ENCODE measurements around the gene ACADSB. TPM values are rescaled to one million over a fixed set of nuclear protein-coding genes. Genes with fewer than 3 reads are reported as not detected.

Gene ACADSB
- total RNA-seq, 1 experiment from 2014 or later, result 8.4 TPM

DNA sequence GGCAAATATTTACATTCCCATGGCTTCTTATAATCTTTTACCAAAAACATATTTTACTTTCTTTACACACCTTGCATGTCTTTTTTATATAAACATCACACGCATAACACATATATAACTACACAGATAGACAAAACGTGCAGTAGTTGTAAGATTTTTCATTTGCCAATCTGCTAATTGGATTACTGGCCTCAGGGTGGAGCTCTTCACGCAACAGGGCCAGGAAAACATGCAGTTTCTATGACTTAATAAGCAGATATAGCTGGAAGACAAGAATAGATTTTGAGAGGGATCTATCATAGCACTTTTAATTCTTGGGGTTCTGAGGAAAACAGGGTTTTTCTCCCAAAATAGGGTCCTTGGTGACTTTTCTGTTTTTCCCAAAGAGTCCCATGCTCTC is 12.7 kb downstream of the ACADSB start:
- in situ Hi-C loops (cut with HindIII; ENCODE audit: low pct_unique_long_range_greater_than_20kb, low sequenced_read_pairs), result no loop called here
- peak; percentile 52 for DNase-seq (ENCODE audit: low read depth, low spot score)

DNA sequence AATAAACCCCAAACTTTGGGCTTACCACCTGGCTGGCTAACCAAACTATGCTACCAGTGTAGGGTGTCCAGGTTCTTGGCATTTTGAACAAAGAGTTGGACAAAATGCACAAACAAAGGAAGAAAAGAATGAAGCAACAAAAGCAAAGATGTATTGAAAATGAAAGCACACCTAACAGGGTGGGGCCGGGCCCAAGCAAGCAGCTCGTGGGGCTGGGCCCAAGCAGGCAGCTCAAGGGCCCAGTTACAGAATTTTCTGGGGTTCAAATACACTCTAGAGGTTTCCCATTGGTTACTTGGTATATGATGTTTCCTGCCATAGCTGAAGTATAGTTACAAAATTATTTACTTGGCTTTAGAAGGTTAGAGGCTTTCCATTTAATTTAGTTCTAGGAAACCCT is 15.7 kb downstream of the ACADSB start:
- in situ Hi-C loops (cut with HindIII; ENCODE audit: low pct_unique_long_range_greater_than_20kb, low sequenced_read_pairs), result no loop called here
- no peak for DNase-seq (ENCODE audit: low read depth, low spot score)

DNA sequence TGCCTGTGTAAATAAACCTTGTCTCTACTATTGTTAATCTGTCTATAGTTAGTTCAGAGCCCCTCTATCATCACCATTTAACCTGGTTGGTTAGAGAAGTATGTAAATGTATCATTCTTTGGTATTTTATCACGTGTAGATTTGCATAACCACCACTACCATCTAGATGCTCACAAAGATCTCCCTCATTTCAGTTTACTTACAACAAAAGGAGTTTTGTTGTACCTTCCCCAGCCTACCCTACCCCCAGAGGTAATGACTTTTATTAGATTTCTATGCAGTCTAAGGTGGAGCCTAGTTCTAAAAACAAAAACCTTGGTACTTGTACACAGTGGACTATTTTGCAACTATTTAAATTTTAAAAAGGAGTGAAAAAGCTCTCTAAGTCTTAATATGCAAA is 17.5 kb downstream of the ACADSB start:
- peak; percentile 67 for DNase-seq (ENCODE audit: low read depth, low spot score)
- in situ Hi-C loops (cut with HindIII; ENCODE audit: low pct_unique_long_range_greater_than_20kb, low sequenced_read_pairs), result no loop called here

DNA sequence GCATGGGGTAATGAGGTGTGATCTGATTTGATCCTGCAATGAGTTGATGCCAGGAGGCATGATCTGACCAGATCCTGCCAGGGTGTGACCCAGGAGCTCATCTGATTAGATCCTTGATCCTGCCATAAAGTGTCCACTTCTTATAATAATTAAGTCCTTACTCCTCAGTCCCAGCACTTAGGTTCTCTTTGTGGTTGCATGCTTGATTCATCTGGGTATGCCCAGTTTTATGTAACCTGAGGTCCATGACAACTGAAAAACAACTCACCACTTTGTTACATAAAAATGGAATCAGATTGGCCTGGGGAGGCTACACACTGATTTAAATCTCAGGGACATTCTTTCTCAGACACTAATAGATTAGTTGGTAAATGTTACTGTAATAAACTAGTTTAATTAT is 19.1 kb downstream of the ACADSB start:
- in situ Hi-C loops (cut with HindIII; ENCODE audit: low pct_unique_long_range_greater_than_20kb, low sequenced_read_pairs), result no loop called here
- no peak for DNase-seq (ENCODE audit: low read depth, low spot score)

DNA sequence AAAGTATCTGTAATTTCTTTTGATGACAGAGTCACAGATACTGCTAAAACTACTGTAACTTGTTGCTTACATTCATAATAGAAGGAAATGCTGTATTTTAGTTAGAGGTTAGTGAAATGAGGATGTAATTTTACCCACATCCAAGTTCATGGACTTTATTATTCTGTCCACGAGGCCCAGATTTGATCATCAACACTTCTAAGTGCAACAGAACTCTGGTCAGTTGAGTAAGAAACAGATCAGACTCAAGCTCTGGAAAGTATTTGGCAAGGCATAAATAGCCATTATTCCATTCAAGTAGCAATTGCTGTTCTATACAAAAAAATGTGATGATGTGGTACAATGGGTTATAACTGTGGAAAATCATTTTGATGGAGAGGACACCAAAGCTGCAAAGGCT is 22.3 kb downstream of the ACADSB start:
- in situ Hi-C loops (cut with HindIII; ENCODE audit: low pct_unique_long_range_greater_than_20kb, low sequenced_read_pairs), result no loop called here
- DNase-seq (ENCODE audit: low read depth, low spot score), result no peak

DNA sequence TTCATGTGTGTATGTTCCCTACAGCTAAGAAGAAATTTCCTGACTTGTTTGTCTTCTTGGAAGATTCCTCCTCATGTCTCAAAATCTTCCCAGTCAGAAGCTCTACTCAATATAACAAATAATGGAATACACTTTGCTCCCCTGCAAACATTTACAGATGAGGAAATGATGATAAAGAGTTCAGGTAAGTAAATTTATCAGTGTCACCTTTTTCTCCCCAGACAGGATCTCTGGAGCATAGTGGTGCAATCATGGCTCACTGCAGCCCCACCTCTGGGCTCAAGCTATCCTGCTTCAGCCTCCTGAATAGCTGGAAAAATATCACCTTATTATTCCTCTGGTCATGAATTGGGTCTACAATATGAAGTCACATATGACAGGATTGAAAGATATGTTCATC is 25.5 kb downstream of the ACADSB start:
- in situ Hi-C loops (cut with HindIII; ENCODE audit: low pct_unique_long_range_greater_than_20kb, low sequenced_read_pairs), result no loop called here
- no peak for DNase-seq (ENCODE audit: low read depth, low spot score)

DNA sequence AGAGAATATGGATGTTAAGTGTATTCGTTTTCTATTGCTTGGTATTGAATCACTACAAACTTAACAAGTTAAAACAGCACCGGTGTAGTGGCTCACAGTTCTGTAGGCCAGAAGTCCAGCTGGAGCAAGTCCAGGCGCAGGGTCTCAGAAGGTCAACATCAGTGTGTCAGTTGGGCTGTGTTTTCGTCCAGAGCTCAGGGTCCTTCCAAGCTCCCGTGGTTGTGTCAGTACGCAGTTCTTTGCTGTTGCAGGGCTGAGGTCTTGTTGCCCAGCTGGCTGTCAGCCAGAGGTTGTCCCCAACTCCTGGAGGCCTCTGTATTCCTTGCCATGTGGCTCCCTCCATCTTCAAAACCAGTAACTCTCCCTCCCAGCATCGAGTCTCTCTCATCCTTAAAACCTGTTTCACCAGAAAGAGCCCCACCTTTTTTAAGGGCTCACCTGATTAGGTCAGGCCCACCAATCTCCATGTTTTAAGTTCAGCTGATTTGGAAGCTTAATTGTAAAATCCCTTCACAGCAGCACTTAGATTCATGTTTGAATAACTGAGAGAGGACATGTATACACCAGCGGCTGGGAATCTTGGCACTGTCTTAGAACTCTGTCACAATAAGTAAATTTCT is 26.8 kb downstream of the ACADSB start:
- in situ Hi-C loops (cut with HindIII; ENCODE audit: low pct_unique_long_range_greater_than_20kb, low sequenced_read_pairs), result no loop called here
- no peak for DNase-seq (ENCODE audit: low read depth, low spot score)

DNA sequence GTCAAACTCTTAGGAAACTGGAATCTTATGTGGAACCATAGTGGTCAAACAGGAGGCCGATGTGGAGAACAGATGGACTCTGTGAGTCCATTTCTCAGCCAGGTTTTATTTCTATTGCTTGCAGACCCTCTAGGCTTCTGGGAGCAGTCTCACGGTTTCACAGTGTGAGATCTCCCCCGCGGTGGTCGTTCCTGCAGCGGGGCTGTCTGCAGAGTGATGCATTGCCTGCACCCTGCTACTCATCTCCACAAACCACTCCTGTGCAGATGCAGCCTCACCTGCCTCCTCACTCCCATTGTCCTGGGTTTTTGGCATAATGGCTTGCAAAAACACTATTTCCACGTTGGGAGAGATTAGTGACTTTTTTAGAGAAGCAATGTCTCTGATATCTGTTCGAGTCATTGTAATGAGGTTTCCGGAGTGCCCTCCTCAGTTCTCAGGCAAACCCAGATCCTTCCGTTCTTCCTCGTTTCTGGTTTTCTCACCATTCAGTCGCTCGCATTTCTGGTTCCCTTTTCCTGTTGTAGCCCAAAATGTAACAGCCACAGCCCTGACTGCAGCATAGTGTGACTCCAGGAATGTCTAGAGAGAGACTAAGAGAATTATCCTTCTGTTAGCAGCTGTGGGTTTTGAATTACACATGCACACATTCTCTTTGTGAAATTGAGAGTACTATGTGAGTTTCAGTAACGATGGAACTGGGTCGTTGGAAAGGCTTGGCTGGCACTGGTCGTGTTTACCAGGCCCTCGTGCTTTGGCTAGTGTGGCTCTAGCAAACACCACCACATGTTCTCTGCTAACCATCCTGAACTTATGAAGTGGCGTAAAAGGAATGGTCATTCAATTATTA is 30.2 kb downstream of the ACADSB start:
- no peak for DNase-seq (ENCODE audit: low read depth, low spot score)
- in situ Hi-C loops (cut with HindIII; ENCODE audit: low pct_unique_long_range_greater_than_20kb, low sequenced_read_pairs), result no loop called here

DNA sequence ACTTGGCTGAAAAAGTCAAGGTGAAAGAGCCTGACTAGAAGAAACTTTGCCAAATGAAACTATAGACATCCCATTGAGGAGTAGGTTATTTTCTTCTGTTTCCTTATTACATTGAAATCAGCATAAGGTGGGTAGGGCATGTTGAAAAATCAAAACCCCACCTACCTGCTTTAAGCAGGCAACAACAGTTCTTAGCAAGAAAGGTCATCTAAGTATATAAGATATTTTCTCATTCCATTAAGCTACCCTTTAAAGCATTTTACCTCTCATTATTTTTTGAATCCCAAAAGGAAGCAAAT is 30.8 kb downstream of the ACADSB start:
- DNase-seq (ENCODE audit: low read depth, low spot score), result no peak
- in situ Hi-C loops (cut with HindIII; ENCODE audit: low pct_unique_long_range_greater_than_20kb, low sequenced_read_pairs), result no loop called here

DNA sequence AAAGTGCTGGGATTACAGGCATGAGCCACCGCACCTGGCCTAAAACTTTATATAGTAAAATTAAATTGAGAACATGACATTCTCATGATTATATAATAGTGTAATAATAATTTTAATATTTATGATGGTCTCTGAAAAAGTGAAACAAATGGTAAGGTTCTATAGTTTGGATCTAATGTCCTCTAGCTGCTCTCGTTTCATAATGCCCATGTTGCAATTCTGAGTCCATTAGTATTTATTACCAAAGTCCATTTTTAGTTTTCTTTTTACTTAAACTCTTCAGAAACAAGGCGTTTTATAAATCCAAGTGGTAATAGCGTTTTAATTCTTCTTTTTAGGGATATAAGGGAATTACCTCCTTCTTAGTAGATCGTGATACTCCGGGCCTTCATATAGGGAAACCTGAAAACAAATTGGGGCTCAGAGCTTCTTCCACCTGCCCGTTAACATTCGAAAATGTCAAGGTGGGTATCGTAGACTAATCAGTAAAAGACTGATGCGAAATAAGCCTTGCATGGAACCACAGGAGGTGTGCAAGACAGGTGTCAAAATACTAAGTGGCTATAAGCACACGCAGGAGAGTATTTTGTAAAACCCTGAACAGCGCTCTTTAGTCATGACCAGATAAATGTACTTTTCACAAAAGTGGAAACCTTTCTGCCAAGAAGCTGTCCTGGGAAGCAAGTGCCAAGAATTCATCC is 34.1 kb downstream of the ACADSB start:
- in situ Hi-C loops (cut with HindIII; ENCODE audit: low pct_unique_long_range_greater_than_20kb, low sequenced_read_pairs), result no loop called here
- DNase-seq (ENCODE audit: low read depth, low spot score), result no peak

DNA sequence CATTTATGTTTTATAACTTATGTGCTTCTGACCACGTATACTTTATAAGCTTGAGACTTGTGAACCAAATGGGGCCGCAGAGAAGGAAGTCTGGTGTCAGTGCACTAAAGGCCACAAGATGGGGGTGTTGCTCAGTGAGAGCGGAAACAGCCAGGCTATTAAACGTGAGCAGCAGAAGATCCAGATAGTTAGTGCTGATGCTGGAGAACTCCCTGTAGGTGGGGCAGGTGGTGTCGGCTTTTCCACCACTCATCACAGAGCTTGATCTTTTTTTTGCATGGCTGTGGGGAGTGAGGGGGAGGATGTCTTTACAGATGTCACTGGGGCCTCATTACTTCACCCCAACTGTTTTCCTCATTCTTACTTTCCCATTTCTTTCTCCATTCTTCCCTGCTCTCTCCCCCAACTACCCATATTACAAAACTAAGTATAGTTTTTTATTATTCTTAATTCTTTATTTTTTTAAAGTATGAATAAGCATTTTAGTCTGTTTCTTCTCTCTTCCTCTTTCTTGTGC is 34.7 kb downstream of the ACADSB start:
- in situ Hi-C loops (cut with HindIII; ENCODE audit: low pct_unique_long_range_greater_than_20kb, low sequenced_read_pairs), result no loop called here

DNA sequence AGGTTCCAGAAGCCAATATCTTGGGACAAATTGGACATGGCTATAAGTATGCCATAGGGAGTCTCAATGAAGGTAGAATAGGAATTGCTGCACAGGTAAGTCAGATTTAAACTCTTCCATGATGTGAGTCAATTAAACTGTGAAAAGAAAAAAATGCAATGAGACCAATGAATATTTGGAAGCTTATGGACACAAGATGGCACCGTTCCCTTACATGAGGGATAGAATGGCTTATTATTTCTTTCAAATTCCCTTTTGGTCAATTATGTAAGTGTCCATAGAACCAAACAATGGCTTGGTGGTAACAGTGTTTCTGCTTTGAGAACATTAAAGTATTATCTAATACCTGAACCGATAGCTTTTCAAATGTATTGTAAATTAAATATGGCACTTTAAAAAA is 35.6 kb downstream of the ACADSB start:
- peak; percentile 26 for DNase-seq (ENCODE audit: low read depth, low spot score)
- in situ Hi-C loops (cut with HindIII; ENCODE audit: low pct_unique_long_range_greater_than_20kb, low sequenced_read_pairs), result no loop called here

More for the DNA sequence above, 34.7 kb downstream of the ACADSB start:
- peak; percentile 78 for DNase-seq (ENCODE audit: low read depth, low spot score)

DNA sequence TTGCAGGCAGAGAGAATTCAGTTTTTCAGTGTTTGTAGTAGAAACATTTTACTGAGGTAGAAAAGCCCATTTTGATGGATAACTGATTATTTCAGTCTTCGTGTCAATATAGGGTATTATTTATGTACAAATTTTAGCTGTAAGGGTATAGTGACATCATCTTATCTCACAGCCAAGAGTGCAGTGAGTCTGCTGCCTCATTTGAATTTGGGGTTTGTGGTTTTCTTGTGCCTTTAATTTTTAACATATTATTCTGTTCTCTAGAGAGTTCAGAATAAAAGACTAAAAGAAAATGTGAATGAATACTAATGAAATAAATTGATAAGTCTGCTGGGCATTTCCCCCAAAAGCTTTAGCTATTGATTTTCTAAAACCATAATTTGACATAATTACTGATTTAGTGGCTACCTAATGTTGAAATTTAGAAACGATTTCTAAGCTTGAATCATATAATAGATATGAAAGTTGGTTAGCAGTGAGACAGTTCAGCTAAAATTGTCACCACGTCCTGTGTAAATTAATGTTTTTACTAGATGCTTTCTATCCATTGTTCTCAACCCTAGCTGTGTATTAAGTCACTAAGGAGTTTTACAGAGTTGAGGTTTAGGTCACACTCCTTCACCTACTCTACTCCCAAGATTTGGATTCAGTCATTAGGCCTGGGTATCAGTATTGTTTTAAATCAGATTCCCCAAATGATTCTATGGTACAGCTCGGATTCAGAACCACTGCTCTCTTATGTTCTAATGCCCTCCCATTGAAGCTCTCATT is 37.3 kb downstream of the ACADSB start:
- no peak for DNase-seq (ENCODE audit: low read depth, low spot score)
- in situ Hi-C loops (cut with HindIII; ENCODE audit: low pct_unique_long_range_greater_than_20kb, low sequenced_read_pairs), result no loop called here

DNA sequence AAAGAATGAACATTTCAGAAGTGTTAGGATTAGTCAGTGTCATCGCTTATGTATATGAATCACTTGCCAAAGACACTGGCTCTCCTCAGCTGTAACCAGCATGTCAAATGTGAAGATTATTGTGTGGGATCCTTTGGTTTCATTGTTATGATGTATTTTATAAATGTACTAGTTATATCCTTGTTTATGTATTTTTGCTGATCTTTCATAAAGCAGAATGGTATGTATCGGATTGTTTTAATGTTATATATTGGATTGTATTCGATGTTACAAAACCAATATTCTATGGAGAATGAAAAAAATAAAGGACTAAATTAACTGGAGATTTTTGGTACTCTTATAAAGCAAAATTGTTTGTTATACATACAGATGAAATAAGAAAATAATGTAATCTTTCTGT is 49.2 kb downstream of the ACADSB start:
- in situ Hi-C loops (cut with HindIII; ENCODE audit: low pct_unique_long_range_greater_than_20kb, low sequenced_read_pairs), result no loop called here
- DNase-seq (ENCODE audit: low read depth, low spot score), result no peak

DNA sequence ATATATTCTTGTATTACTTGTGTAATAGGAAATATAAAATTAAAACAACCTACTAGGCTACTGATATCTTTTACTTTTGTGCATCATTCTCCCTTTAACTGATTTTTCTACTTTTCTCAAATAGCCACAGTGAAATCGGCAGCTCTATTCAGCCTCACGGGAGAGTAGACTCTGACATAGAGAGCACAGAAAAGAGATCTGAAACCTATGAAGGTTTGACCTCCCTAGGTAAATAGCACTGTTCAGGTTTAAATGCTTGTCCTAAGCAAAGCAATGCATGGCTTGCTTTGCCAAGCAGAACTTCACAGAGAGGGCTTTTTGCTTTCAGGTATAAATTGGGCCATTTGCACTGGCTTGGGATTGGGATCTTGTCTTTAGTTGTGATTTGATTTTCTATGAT is 53.1 kb downstream of the ACADSB start:
- no peak for DNase-seq (ENCODE audit: low read depth, low spot score)
- in situ Hi-C loops (cut with HindIII; ENCODE audit: low pct_unique_long_range_greater_than_20kb, low sequenced_read_pairs), result no loop called here

DNA sequence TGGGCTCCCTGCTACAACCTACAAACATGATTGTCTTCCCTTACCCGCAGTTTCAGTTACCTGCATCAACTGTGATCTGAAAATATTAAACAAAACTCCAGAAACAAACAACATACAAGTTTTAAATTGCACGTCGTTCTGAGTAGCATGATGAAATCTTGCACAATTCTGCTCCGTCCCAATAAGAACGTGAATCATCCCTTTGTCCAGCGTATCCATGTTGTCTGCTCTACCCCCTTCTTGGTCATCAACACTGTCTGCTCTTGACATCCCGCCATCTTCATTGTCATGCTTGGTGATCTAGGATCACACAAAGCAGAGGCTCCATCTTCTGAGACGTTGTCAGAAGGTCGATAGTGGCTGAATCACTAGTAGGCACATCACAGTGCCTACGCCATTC is 53.9 kb downstream of the ACADSB start:
- in situ Hi-C loops (cut with HindIII; ENCODE audit: low pct_unique_long_range_greater_than_20kb, low sequenced_read_pairs), result no loop called here
- DNase-seq (ENCODE audit: low read depth, low spot score), result peak; percentile 2

DNA sequence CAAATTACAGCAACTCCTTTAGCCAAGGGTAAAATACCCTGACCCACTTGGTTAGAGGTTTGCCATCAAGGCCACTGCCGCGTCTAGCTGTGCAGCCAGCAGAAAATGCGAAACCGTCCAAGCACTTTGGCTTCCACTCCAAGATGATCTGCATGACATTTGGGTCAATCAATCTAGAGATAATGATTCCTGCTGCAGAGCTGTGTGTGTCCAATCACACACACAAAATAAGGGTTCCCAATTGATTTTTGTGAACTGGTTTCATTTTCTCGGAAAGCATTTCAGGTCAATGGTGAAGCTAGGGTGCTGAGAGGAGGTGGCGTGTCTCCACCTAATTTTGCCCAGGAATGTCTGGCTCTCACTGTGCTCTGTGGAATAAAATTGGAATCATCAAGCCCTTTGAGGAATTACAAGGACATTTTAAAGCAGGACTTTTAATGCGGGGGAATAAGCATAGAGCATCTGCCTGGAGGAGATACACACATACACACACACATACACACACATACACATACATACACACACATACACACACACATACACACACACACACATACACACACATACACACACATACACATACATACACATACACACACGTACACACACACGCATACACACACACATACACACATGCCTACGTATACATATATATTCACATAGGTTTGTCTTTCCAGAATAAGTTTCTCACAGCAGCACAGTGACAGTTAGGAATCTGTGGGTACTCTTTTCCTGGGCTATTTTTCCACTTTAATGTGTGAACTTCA is 59.5 kb downstream of the ACADSB start:
- DNase-seq (ENCODE audit: low read depth, low spot score), result no peak
- in situ Hi-C loops (cut with HindIII; ENCODE audit: low pct_unique_long_range_greater_than_20kb, low sequenced_read_pairs), result no loop called here

All from SK-MEL-5 (cell line).